Vagina (tissue), 2 donors: ENCODE data around the gene NPW.

ENCODE experiments used
- POLR2A ChIP-seq, 2 donors: fragments of 450-650 bp; IDR thresholded peaks; one replicate each; pipeline ENCODE4 v1.6.1; 2017; ENCODE audit warnings: antibody characterized with exemption in 2 of 2, mild to moderate bottlenecking in 2 of 2, moderate library complexity in 2 of 2
- TF ChIP-seq, protein P1 (sequence below), 3 experiments: fragments of 450-650 bp in 2 of 3; fragments of 200-600 bp in 1 of 3; sonication (generic) in 1 of 3; IDR thresholded peaks; one replicate each; pipeline ENCODE4 v1.5.1; 2017 to 2019; ENCODE audit warnings: antibody characterized with exemption in 3 of 3, mild to moderate bottlenecking in 2 of 3, moderate library complexity in 2 of 3

DNA sequence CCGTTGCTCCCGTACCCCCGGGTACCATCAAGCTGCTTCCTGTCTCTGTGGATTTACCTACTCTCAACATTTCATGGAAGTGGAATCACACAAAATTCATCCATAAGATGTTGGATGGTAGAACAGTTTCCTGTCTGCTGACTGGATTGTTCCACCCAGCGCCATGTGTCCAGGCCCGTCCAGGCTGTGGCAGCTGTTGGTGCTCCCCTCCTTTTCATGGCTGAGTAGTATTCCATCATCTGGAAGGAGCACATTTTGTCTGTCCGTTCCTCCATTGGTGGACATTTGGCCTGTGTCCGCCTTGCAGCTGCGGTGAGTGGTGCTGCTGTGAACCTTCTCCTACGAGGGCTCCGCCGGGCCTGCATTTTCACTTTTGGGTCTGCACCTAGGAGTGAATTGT, 46.6 kb downstream of the NPW start:
- TF ChIP-seq POLR2A (IDR thresholded peaks at IDR 0.05): no peak
- TF ChIP-seq, protein P1, sequence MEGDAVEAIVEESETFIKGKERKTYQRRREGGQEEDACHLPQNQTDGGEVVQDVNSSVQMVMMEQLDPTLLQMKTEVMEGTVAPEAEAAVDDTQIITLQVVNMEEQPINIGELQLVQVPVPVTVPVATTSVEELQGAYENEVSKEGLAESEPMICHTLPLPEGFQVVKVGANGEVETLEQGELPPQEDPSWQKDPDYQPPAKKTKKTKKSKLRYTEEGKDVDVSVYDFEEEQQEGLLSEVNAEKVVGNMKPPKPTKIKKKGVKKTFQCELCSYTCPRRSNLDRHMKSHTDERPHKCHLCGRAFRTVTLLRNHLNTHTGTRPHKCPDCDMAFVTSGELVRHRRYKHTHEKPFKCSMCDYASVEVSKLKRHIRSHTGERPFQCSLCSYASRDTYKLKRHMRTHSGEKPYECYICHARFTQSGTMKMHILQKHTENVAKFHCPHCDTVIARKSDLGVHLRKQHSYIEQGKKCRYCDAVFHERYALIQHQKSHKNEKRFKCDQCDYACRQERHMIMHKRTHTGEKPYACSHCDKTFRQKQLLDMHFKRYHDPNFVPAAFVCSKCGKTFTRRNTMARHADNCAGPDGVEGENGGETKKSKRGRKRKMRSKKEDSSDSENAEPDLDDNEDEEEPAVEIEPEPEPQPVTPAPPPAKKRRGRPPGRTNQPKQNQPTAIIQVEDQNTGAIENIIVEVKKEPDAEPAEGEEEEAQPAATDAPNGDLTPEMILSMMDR (IDR thresholded peaks at IDR 0.05): no peak
